NT2/D1 (cell line): ENCODE data around the gene ATXN2.

ENCODE experiments used
- DNase-seq: peaks from one replicate; pipeline ENCODE4 v3.0.0-alpha.2; 2011; ENCODE audit warnings: low read depth, low spot score
- H3K27me3 ChIP-seq: 2 replicates; pipeline ENCODE4 v1.6.0; 2011; ENCODE audit warnings: mild to moderate bottlenecking; ENCODE audit not compliant: insufficient read length, insufficient read depth
- H3K36me3 ChIP-seq: 2 replicates; pipeline ENCODE4 v1.6.1; 2011; ENCODE audit warnings: mild to moderate bottlenecking, low read length, mixed read lengths; ENCODE audit not compliant: insufficient read depth, insufficient read length
- H3K4me1 ChIP-seq: 2 replicates; pipeline ENCODE4 v1.5.1; 2011; ENCODE audit not compliant: insufficient read depth, insufficient read length
- H3K4me3 ChIP-seq: 2 replicates; pipeline ENCODE4 v1.5.1; 2011; ENCODE audit warnings: low read depth; ENCODE audit not compliant: insufficient read length
- H3K9ac ChIP-seq: 2 replicates; pipeline ENCODE4 v1.6.0; 2011; ENCODE audit warnings: low read depth; ENCODE audit not compliant: insufficient read length
- H3K9me3 ChIP-seq: 2 replicates; pipeline ENCODE4 v1.5.1; 2011; ENCODE audit warnings: mild to moderate bottlenecking, low read length; ENCODE audit not compliant: insufficient read depth
- SUZ12 ChIP-seq: IDR thresholded peaks from 2 replicates; pipeline ENCODE4 v1.6.1; 2011; ENCODE audit not compliant: insufficient read length, insufficient read depth; ENCODE audit errors: extremely low read depth
- YY1 ChIP-seq: IDR thresholded peaks from 2 replicates; pipeline ENCODE4 v1.6.1; 2011; ENCODE audit not compliant: insufficient read length, insufficient read depth
- ZNF274 ChIP-seq: IDR thresholded peaks from 2 replicates; pipeline ENCODE4 v1.6.1; 2011; ENCODE audit warnings: mild to moderate bottlenecking, low read depth, low read length

The ATXN2 gene

DNA sequence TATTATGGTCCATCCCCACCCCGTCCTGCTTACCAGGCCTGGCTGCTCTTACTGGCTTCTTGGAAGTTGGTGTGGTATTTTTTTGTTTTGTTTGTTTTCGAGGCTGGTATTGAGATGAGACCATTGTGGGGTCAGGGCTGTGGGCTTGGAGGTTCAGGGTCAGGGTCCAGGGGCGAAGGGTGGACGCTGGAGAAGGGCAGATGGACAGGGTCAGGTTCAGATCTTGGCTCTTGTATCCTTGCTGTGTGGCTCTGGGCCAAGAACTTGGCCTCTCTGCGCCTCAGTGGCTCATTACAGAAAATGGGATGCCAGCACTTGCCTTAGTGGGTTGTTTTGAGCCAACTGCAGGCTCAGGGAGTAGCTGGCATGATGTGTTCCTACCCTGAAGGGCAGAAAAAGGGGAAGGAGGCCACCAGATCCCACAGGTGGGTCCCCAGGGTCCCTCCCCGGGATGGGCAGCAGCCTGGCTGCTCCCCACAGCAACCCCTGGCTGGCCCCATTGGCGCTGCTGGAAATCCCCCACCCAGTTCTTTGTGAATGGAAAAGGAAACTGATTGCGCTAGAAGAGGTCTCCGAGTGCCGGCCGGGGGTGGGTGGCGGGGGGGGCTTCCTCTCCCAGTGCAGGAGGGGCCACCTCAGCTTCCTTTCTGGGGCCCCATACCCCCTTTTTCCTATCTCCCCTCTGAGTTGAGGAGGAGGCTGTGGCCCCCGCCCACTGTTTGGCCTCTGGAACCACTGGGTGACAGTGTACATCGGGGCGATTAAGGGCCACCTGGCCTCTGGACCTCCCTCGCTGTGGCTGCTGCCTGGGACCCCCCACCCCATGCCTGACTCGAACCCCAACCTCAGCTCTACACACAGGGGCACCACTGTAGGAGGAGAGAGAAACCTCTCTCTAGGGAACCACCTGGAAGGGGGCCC is 168.4 kb downstream of the ATXN2 start:
- no peaks in the 10 kb centered on the region for H3K27me3 ChIP-seq
- TF ChIP-seq ZNF274 (no peak), SUZ12 (no peak), YY1 (no peak)
- no peak for DNase-seq
- peaks cover 21% of the 10 kb centered on the region for H3K36me3 ChIP-seq
- H3K4me3 ChIP-seq: no peak overlapping the region
- H3K9ac ChIP-seq: peak overlapping the region; percentile 36
- H3K9me3 ChIP-seq: no peaks in the 10 kb centered on the region
- peaks cover 29% of the 10 kb centered on the region for H3K4me1 ChIP-seq

DNA sequence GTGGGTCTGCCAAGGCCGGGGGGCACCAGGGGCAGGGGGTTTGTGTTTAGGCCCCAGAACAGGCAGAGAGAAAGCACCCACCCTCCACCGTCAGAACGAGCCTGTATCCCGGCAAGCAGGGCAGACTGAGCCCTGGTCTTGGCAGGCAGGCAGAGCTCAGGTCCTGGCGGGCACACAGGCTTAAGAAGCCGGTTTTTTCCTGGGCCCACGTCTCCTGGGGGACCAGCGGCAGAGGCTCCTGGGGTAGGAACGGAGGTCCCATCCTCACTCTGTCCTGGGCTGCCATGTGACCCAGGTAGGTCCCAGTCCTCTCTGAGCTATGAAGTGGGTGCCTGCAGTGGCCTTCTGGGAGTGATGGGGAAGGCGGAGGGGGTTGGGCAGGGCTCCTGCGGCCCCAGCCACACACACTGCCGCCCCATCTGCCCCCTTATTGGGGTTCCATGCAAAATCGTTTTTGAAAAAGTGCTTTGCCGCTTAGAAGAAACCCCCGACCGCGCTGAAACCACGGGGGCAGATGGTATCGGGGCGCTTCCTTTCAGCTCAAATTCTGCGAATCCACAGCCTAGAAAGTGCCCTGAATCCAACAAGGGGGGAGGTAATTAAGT is 169.2 kb downstream of the ATXN2 start:
- no peaks in the 10 kb centered on the region for H3K9me3 ChIP-seq
- H3K9ac ChIP-seq: peak overlapping the region; percentile 36
- no peak for DNase-seq
- TF ChIP-seq YY1: no peak
- TF ChIP-seq SUZ12: no peak
- no peak for TF ChIP-seq ZNF274
- H3K36me3 ChIP-seq: peaks cover 21% of the 10 kb centered on the region
- H3K27me3 ChIP-seq: no peaks in the 10 kb centered on the region
- H3K4me1 ChIP-seq: peaks cover 31% of the 10 kb centered on the region
- H3K4me3 ChIP-seq: no peak overlapping the region

DNA sequence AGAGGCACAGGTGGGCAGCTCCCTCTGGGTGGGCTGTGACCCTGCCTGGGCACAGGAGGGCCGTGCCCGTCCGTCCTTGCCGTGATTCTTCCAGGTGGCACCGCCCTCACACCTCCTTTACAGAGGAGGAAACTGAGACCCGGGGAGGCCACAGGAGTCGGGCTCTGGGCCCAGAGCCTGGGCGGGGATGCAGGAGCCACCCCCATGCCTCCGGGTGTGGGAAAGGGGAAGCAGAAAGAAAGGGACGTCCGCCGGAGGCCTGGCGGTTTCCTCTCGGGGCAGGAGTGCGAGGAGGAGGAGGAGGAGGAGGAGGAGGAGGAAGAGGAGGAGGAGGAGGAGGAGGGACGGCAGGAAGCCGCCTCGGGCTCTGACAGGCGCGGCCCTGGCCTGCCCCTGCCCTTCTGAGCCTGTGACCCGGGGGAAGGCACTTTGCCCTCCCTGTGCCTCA is 170.4 kb downstream of the ATXN2 start:
- DNase-seq: no peak
- H3K9ac ChIP-seq: no peak overlapping the region
- no peaks in the 10 kb centered on the region for H3K27me3 ChIP-seq
- peaks cover 36% of the 10 kb centered on the region for H3K4me1 ChIP-seq
- TF ChIP-seq ZNF274 (no peak), SUZ12 (no peak), YY1 (no peak)
- H3K36me3 ChIP-seq: peaks cover 21% of the 10 kb centered on the region
- H3K4me3 ChIP-seq: no peak overlapping the region
- H3K9me3 ChIP-seq: no peaks in the 10 kb centered on the region

DNA sequence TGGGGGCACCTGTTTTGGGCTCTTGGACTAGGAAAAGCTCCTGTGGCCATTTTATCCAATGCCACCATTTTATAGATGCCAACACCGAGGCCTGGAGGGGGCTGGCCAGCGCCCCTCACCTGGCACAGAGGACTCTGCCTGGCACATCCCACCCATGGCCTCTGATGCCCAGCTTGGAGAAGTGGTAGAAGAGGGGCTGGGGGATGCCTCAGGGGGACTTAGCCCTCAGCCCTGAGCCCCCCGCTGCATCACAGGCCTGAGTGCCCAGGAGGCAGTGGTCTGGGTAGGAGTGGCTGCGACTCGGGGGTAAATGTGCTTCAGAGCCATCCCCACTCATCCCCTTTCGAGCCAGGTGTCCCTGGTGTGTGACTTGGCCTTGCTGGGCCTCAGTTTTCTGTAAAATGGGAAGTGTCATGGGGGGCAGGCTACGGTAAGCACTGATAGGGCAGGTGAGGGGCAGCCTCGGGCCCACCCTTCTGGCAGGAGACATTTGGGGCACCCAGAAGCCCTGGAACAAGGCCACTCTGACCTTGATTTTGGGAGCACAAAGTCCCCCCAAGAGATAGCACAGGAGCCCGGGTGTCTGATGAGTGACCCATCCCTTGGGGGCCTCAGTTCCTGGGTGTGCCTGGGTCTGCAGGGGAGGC is 170.9 kb downstream of the ATXN2 start:
- Histone ChIP-seq H3K4me3 (no peak overlapping the region), H3K4me1 (peaks cover 36% of the 10 kb centered on the region), H3K9ac (no peak overlapping the region), H3K9me3 (no peaks in the 10 kb centered on the region), H3K27me3 (no peaks in the 10 kb centered on the region), H3K36me3 (peaks cover 18% of the 10 kb centered on the region)
- TF ChIP-seq YY1 (no peak), ZNF274 (no peak), SUZ12 (no peak)
- DNase-seq: no peak

DNA sequence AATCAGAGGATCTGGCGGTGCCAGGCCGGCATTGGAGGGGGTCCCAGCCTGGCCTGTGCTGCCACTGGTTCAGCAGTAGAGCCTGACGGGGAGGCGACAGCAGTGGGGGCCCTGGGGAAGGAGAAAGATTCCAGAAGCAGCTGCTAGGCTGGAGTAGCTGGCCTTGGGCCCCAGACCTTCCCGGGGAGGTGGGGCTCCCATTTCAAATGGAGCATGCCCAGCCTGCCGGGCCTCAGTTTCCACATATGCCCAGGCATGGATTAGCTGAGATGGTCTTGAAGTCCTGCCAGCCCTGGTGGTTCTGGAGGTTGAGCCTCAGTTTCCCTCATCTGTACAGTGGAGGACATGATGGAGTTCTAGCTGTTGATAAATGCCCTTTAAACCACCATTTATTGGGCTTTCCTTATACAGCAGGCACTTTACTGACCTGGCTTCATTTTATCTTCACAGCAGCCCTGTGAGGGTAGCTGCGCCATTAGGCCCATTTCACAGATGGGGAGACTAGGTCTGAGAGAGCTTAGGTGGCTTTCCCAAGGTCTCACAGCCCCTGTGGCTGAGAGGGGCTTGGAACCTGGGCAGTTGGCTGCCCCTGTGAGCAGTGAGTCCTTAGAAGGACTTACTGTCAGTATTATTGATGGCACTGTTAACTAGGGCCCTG is 171.6 kb downstream of the ATXN2 start:
- no peak for DNase-seq
- Histone ChIP-seq H3K36me3 (peaks cover 19% of the 10 kb centered on the region), H3K27me3 (no peaks in the 10 kb centered on the region), H3K9ac (no peak overlapping the region), H3K4me3 (no peak overlapping the region), H3K4me1 (peaks cover 39% of the 10 kb centered on the region), H3K9me3 (no peaks in the 10 kb centered on the region)
- TF ChIP-seq SUZ12 (no peak), YY1 (no peak), ZNF274 (no peak)

DNA sequence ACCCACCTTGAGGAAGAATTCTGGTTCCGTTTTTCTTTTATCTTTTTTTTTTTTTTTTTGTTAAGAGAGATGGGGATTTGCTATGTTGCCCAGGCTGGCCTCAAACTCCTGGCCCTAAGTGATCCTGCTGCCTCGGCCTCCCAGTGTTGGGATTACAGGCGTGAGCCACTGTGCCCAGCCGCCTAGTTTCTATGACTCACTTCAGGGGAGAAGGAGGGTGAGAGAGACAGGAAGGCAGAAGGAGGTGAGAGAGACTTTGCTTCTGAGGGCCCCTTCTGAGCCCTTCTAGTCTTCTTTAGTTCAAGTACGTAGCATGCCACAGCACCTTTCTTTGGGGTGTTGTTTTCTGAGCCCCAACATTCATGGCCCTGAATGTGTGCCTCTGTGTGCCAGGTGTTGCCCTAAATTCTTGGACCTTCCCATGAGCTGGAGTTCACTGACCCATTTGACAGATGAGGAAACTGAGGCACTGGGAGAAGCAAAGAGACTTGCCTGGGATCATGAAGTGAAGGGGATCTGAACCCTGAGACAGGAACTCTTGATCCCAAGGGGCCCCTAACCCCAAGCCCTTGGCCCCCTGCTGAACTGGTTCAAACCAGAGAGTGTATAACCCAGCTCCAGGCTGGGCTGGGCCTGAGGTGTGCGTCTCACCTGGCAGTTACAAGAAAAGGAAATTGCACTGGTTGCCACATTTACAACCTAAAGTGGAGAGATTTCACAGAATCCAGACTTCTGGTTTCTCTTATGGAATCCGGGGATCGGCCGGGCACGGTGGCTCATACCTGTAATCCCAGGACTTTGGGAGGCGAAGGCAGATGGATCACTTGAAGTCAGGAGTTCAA is 172.6 kb downstream of the ATXN2 start:
- H3K4me3 ChIP-seq: no peak overlapping the region
- no peaks in the 10 kb centered on the region for H3K27me3 ChIP-seq
- no peak for TF ChIP-seq SUZ12
- no peak for TF ChIP-seq YY1
- TF ChIP-seq ZNF274: no peak
- no peak overlapping the region for H3K9ac ChIP-seq
- no peaks in the 10 kb centered on the region for H3K9me3 ChIP-seq
- peaks cover 21% of the 10 kb centered on the region for H3K36me3 ChIP-seq
- DNase-seq: no peak
- peaks cover 38% of the 10 kb centered on the region for H3K4me1 ChIP-seq
